Measurements from ENCODE around the gene MTF1. TPM values are rescaled to one million over a fixed set of nuclear protein-coding genes. Genes with fewer than 3 reads are reported as not detected.
A peak's percentile ranks its signal among the peaks of the same experiment; 100 is the strongest.
"Not testable (repeated sequence)": the region's sequence is repeated elsewhere in the genome, so short reads cannot be mapped to it uniquely, and the experiment has no call there.

The MTF1 gene
- total and polyA plus RNA-seq, 4 donors, result 2.6 to 23.3 (median 10.8) TPM

GRCh38 chr1:37901191-37901892 is 42.0 kb upstream of the MTF1 start:
- peak; percentile 41 for ATAC-seq (ENCODE audit: insufficient read depth, low FRiP score)
- no peak overlapping the region for H3K4me3 ChIP-seq
- 43 to 61% methylated on average over 8 of the region's 8 CpGs for WGBS, 2 donors
- H3K27me3 ChIP-seq (ENCODE audit: control insufficient read depth in 3 of 3, insufficient read depth in 3 of 3, low read length in 2 of 3), result no peaks in the 10 kb centered on the region
- H3K36me3 ChIP-seq (ENCODE audit: control insufficient read depth in 4 of 4, insufficient read depth in 4 of 4, low read length in 4 of 4), result peaks cover 0 to 4% (median 0%) of the 10 kb centered on the region in 4 donors
- H3K4me1 ChIP-seq (ENCODE audit: control insufficient read depth in 5 of 5, insufficient read depth in 5 of 5, low read length in 5 of 5), result no peaks in the 10 kb centered on the region
- peaks cover 0 to under 1% (median 0%) of the 10 kb centered on the region in 4 donors for H3K9me3 ChIP-seq (ENCODE audit: control insufficient read depth in 4 of 4, insufficient read depth in 3 of 4, low read length in 3 of 4)
- TF ChIP-seq CTCF (IDR thresholded peaks at IDR 0.05; ENCODE audit: control extremely low read depth, extremely low read depth), result no peak
- H3K9ac ChIP-seq (ENCODE audit: insufficient read depth in 1 of 2, low read length in 2 of 2), result no peak overlapping the region
- peak overlapping the region in 1 of 2 donors; percentile 4 for H3K27ac ChIP-seq (ENCODE audit: low read depth in 1 of 2, low read length in 1 of 2)
- DNase-seq, result no peak

GRCh38 chr1:37897563-37897962 is 38.2 kb upstream of the MTF1 start:
- not testable (repeated sequence) for ATAC-seq (ENCODE audit: insufficient read depth, low FRiP score); H3K9me3 ChIP-seq (ENCODE audit: control insufficient read depth in 4 of 4, insufficient read depth in 3 of 4, low read length in 3 of 4)
- 78 to 89% methylated on average over 3 of the region's 3 CpGs for WGBS, 2 donors

GRCh38 chr1:37893673-37894072 is 34.3 kb upstream of the MTF1 start:
- Histone ChIP-seq H3K4me1 (ENCODE audit: control insufficient read depth in 5 of 5, insufficient read depth in 5 of 5, low read length in 5 of 5) (no peaks in the 10 kb centered on the region), H3K27ac (ENCODE audit: low read depth in 1 of 2, low read length in 1 of 2) (no peak overlapping the region), H3K9me3 (ENCODE audit: control insufficient read depth in 4 of 4, insufficient read depth in 3 of 4, low read length in 3 of 4) (no peaks in the 10 kb centered on the region), H3K4me3 (no peak overlapping the region), H3K27me3 (ENCODE audit: control insufficient read depth in 3 of 3, insufficient read depth in 3 of 3, low read length in 2 of 3) (no peaks in the 10 kb centered on the region), H3K9ac (ENCODE audit: insufficient read depth in 1 of 2, low read length in 2 of 2) (no peak overlapping the region), H3K36me3 (ENCODE audit: control insufficient read depth in 4 of 4, insufficient read depth in 4 of 4, low read length in 4 of 4) (peaks cover 6 to 9% (median 8%) of the 10 kb centered on the region in 4 donors)
- WGBS, 2 donors, result 71 to 86% methylated on average over 2 of the region's 2 CpGs
- ATAC-seq (ENCODE audit: insufficient read depth, low FRiP score) (no peak), DNase-seq (no peak)
- no peak for TF ChIP-seq CTCF (IDR thresholded peaks at IDR 0.05; ENCODE audit: control extremely low read depth, extremely low read depth)

More at GRCh38 chr1:37897563-37897962, 38.2 kb upstream of the MTF1 start:
- not testable (repeated sequence) for H3K4me1 ChIP-seq (ENCODE audit: control insufficient read depth in 5 of 5, insufficient read depth in 5 of 5, low read length in 5 of 5); H3K27ac ChIP-seq (ENCODE audit: low read depth in 1 of 2, low read length in 1 of 2); DNase-seq; H3K4me3 ChIP-seq; H3K9ac ChIP-seq (ENCODE audit: insufficient read depth in 1 of 2, low read length in 2 of 2); H3K36me3 ChIP-seq (ENCODE audit: control insufficient read depth in 4 of 4, insufficient read depth in 4 of 4, low read length in 4 of 4); H3K27me3 ChIP-seq (ENCODE audit: control insufficient read depth in 3 of 3, insufficient read depth in 3 of 3, low read length in 2 of 3)

GRCh38 chr1:37892151-37893047 is 33.0 kb upstream of the MTF1 start:
- Histone ChIP-seq H3K4me1 (ENCODE audit: control insufficient read depth in 5 of 5, insufficient read depth in 5 of 5, low read length in 5 of 5) (peaks cover 0 to 4% (median 0%) of the 10 kb centered on the region in 5 donors), H3K9ac (ENCODE audit: insufficient read depth in 1 of 2, low read length in 2 of 2) (no peak overlapping the region), H3K36me3 (ENCODE audit: control insufficient read depth in 4 of 4, insufficient read depth in 4 of 4, low read length in 4 of 4) (peaks cover 11 to 19% (median 12%) of the 10 kb centered on the region in 4 donors), H3K4me3 (no peak overlapping the region), H3K27me3 (ENCODE audit: control insufficient read depth in 3 of 3, insufficient read depth in 3 of 3, low read length in 2 of 3) (no peaks in the 10 kb centered on the region), H3K27ac (ENCODE audit: low read depth in 1 of 2, low read length in 1 of 2) (no peak overlapping the region), H3K9me3 (ENCODE audit: control insufficient read depth in 4 of 4, insufficient read depth in 3 of 4, low read length in 3 of 4) (no peaks in the 10 kb centered on the region)
- DNase-seq, result no peak
- no peak for ATAC-seq (ENCODE audit: insufficient read depth, low FRiP score)
- 64 to 71% methylated on average over 5 of the region's 5 CpGs for WGBS, 2 donors
- TF ChIP-seq CTCF (IDR thresholded peaks at IDR 0.05; ENCODE audit: control extremely low read depth, extremely low read depth), result no peak

Measured in lung (tissue), 12 donors.